Kidney (tissue), 14 donors: Measurements from ENCODE around the gene NKAPD1. TPM values are rescaled to one million over a fixed set of nuclear protein-coding genes. Genes with fewer than 3 reads are reported as not detected.

Experiments used
- DNase-seq, 5 donors: peaks; one replicate each; pipeline ENCODE4 v3.0.0-alpha.2; 2013 to 2020
- FAIRE-seq: peaks from 2 replicates; lab custom pipeline; 2012; peaks lifted over from hg19 to GRCh38; lab: Jason Lieb, UNC
- H3K27ac ChIP-seq, 2 donors: one replicate each; pipeline ENCODE4 v1.7.0; 2013; ENCODE audit warnings: low read depth in 2 of 2, low read length in 2 of 2, inconsistent platforms in 1 of 2
- H3K27me3 ChIP-seq: one replicate; pipeline ENCODE4 v1.7.1; 2013; ENCODE audit warnings: low read length, inconsistent platforms; ENCODE audit not compliant: control insufficient read depth, insufficient read depth
- H3K36me3 ChIP-seq, 3 donors: one replicate each; pipeline versions ENCODE4 v1.7.0 to v1.7.1; 2013; ENCODE audit warnings: low read length in 3 of 3, control low read depth in 1 of 3, inconsistent platforms in 1 of 3; ENCODE audit not compliant: insufficient read depth in 3 of 3, control insufficient read depth in 2 of 3
- H3K4me1 ChIP-seq, 3 donors: one replicate each; pipeline versions ENCODE4 v1.7.0 to v1.7.1; 2013; ENCODE audit warnings: low read length in 3 of 3, inconsistent platforms in 1 of 3, low read depth in 1 of 3; ENCODE audit not compliant: control insufficient read depth in 2 of 3, insufficient read depth in 2 of 3
- H3K4me3 ChIP-seq, 3 donors: one replicate each; pipeline versions ENCODE4 v1.7.0 to v1.8.1; 2013; ENCODE audit warnings: low read length in 3 of 3, control low read depth in 1 of 3, inconsistent platforms in 1 of 3
- H3K9ac ChIP-seq, 3 donors: one replicate each; pipeline versions ENCODE4 v1.7.0 to v1.7.1; 2013; ENCODE audit warnings: low read length in 3 of 3, control low read depth in 1 of 3, inconsistent platforms in 1 of 3
- H3K9me3 ChIP-seq, 3 donors: one replicate each; pipeline versions ENCODE4 v1.7.0 to v1.7.1; 2013; ENCODE audit warnings: low read length in 3 of 3, control low read depth in 1 of 3, inconsistent platforms in 1 of 3; ENCODE audit not compliant: control insufficient read depth in 2 of 3, insufficient read depth in 1 of 3
- CTCF ChIP-seq: IDR thresholded peaks from 3 replicates; pipeline ENCODE4 v1.5.1; 2012; ENCODE audit warnings: mild to moderate bottlenecking, moderate library complexity, borderline replicate concordance; ENCODE audit not compliant: insufficient read depth; ENCODE audit errors: extremely low read depth
- intact Hi-C: fragments of 100-400 bp; cut with DNase I; formaldehyde crosslinking; loops from one replicate; pipeline ENCODE4 v1.11.1; 2022
- polyA plus RNA-seq: library from polyadenylated mRNA; stranded (reverse); fragments of 350-450 nt; fragmentation: Illumina TruSeq; extraction: RNeasy Lipid Tissue Mini Kit (QIAGEN cat#74804); gene quantifications from one replicate; pipeline ENCODE4 v1.2.3, GENCODE V29; 2014; ENCODE audit warnings: low read depth, low replicate concordance; ENCODE audit not compliant: insufficient read depth
- total RNA-seq: library from RNA; stranded (reverse); fragmentation: NEBNext Ultra II Directional; extraction: Animal tissue kit (Norgen Biotek cat#: 25700); gene quantifications from one replicate; pipeline ENCODE4 v1.2.1, GENCODE V29; 2021
- donor health status: control.
- donor health status: control.
- donor health status: control.
- donor health status: control.
- donor health status: control.
- donor health status: DM: yes; HTN: yes; CAD: no.
- donor health status: Normal renal cell carcinoma (clear cell type).

NKAPD1 gene
- total and polyA plus RNA-seq, 2 donors from 2014 or later, result 14.3 to 21.5 TPM

DNA sequence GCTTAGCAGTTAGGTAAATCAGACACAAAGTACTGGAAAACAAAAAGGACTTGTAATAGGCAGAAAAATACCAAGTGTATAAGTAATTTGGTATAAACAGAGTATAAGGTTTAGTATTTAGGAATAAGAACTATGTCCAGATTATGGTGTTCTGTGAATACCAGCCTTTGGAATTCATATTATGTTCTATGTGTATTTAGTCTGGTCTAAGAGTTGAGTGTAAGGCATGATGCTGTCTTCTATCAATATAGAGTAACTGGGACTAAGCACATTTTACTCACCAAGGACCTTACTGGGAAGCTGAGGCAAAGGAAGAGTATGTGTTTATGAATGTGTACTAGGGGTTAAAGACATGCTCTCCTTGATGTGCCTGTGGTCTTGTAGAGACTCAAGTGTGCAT, 22.1 kb downstream of the NKAPD1 start:
- Histone ChIP-seq H3K9ac (no peak overlapping the region), H3K4me1 (no peaks in the 10 kb centered on the region), H3K27me3 (no peaks in the 10 kb centered on the region), H3K4me3 (no peak overlapping the region), H3K9me3 (no peaks in the 10 kb centered on the region), H3K27ac (no peak overlapping the region), H3K36me3 (peaks cover 3 to 31% (median 14%) of the 10 kb centered on the region in 3 donors)
- intact Hi-C loops, result no loop called here
- no peak for FAIRE-seq
- TF ChIP-seq CTCF, result no peak
- DNase-seq, result no peak

- no peak for FAIRE-seq
Observed at GRCh38 chr11:112097734-112098528, 23.8 kb downstream of the NKAPD1 start.

DNA sequence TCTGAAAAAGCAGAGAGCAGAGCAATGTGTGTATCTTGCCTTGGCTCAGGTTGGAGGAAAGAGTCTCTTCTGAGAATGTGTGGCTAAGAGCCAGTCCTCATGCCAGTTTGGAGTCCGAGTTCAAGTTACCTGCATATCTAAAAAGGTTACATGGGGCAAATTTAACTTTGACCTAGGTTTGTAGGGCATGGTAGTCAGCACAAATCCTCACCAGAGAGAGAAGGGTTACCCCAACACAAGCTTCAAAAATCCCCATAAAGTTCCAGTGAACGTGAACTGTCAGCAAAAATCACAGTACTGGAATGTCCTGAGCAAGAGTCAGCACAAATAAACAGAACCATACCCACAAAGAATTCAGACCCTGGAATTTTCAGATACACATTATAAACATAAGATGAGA, 26.4 kb downstream of the NKAPD1 start:
- no peak for TF ChIP-seq CTCF
- H3K27ac ChIP-seq, result no peak overlapping the region
- no peaks in the 10 kb centered on the region for H3K4me1 ChIP-seq
- H3K9me3 ChIP-seq, result no peaks in the 10 kb centered on the region
- H3K36me3 ChIP-seq, result peaks cover 0 to 12% (median 9%) of the 10 kb centered on the region in 3 donors
- no peak overlapping the region for H3K4me3 ChIP-seq
- intact Hi-C loops, result no loop called here
- no peaks in the 10 kb centered on the region for H3K27me3 ChIP-seq
- no peak overlapping the region for H3K9ac ChIP-seq
- FAIRE-seq (no peak), DNase-seq (no peak)

More at GRCh38 chr11:112097734-112098528, 23.8 kb downstream of the NKAPD1 start:
- no peaks in the 10 kb centered on the region for H3K27me3 ChIP-seq
- intact Hi-C loops, result no loop called here
- no peak for TF ChIP-seq CTCF
- H3K27ac ChIP-seq, result no peak overlapping the region
- H3K36me3 ChIP-seq, result peaks cover 0 to 20% (median 11%) of the 10 kb centered on the region in 3 donors
- no peak for DNase-seq
- no peaks in the 10 kb centered on the region for H3K4me1 ChIP-seq
- H3K9me3 ChIP-seq, result no peaks in the 10 kb centered on the region
- H3K9ac ChIP-seq, result no peak overlapping the region
- H3K4me3 ChIP-seq, result no peak overlapping the region
